ENCODE results near the gene NCLN.

- TF ChIP-seq, protein P1, sequence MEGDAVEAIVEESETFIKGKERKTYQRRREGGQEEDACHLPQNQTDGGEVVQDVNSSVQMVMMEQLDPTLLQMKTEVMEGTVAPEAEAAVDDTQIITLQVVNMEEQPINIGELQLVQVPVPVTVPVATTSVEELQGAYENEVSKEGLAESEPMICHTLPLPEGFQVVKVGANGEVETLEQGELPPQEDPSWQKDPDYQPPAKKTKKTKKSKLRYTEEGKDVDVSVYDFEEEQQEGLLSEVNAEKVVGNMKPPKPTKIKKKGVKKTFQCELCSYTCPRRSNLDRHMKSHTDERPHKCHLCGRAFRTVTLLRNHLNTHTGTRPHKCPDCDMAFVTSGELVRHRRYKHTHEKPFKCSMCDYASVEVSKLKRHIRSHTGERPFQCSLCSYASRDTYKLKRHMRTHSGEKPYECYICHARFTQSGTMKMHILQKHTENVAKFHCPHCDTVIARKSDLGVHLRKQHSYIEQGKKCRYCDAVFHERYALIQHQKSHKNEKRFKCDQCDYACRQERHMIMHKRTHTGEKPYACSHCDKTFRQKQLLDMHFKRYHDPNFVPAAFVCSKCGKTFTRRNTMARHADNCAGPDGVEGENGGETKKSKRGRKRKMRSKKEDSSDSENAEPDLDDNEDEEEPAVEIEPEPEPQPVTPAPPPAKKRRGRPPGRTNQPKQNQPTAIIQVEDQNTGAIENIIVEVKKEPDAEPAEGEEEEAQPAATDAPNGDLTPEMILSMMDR (IDR thresholded peaks at IDR 0.05) = no peak
- TF ChIP-seq POLR2A (IDR thresholded peaks at IDR 0.05) = no peak
Observed at GRCh38 chr19:3178973-3179738, 6.6 kb upstream of the NCLN start.
